ENCODE measurements around the gene ARHGEF33. TPM values are rescaled to one million over a fixed set of nuclear protein-coding genes. Genes with fewer than 3 reads are reported as not detected.

The ARHGEF33 gene
- 0.03 TPM in 1 of 2 replicates, not detected in the other for total RNA-seq (2014; rRNA removed; shearing (Covaris generic))

DNA sequence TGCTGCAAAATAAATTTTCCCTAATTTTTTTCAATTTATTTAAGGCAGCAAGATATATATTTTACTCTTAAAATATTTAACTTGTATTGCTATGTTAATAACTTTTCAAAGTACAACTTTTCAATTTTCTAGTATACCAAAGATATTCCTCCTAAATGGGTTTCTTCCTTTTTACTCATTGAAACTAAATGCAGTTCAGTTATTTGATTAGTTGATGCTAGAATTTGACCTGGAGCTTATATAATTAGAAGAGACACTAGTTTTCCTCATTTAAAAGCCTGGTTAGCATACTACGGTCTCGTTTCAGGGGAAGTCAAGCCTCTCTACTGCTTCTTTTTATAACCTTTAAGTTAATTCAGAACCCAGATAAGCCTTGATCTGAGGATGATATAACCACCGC, at the start of gene ARHGEF33:
ARHGEF33 (plus strand) TSS at position 301 of the 400 bp plus-strand sequence. CDS start 29,573 bp downstream, outside the sequence.
- no peak for DNase-seq (ENCODE audit: low read depth)

DNA sequence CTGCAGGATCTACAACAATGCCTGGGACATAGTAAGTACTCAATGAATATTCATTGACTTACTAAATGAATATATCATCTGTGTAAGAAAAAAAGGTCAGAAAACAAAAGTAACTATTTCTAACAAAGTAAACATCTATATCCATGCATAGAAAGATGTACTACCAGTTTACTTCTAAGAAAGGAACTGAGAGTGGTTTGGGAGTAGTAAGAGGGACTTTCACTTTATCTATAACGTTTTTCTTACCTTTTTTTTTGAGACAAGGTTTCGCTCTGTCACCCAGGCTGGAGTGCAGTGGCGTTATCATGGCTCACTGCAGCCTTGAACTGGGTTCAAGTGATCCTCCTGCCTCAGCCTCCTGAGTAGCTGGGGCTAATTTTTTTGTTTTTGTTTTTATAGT, 39.6 kb upstream of the ARHGEF33 start:
- DNase-seq (ENCODE audit: low read depth), result no peak

DNA sequence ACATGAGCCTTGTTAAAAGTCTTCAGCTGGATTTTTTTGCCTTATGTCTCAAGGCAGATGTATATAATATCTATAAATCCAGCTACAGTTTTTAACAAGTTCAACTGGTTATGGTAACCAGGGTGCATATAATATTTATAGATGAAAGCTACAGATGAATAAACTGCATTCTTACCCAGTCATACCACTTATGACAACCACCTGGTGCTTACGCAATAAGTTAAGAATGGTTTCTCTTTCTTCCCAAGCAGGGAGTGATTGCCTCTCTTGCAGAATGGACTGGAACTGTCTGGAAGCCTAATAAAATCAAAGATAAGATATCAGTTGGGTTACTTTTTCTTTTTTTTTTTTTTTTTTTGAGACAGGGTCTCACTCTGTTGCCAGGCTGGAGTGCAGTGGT, 33.5 kb upstream of the ARHGEF33 start:
- DNase-seq (ENCODE audit: low read depth), result no peak

DNA sequence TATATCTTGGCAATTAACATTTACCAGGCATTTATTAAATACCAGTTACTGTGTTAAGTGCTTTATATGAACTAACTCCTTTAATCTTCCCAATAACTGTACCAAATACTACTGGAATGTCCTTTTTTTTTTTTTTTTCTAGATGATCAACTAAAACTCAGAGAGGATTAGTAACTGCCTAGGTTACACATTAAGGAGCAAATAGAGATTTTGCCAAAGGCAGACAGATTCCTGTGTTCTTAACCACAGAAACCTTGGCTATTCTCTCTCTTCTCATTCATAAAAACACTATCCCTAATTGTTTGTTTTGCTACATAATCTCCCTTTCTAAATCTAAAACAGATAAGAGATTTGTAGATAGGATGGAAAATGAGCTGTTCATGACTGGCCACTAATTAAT, 27.2 kb upstream of the ARHGEF33 start:
- DNase-seq (ENCODE audit: low read depth), result no peak

DNA sequence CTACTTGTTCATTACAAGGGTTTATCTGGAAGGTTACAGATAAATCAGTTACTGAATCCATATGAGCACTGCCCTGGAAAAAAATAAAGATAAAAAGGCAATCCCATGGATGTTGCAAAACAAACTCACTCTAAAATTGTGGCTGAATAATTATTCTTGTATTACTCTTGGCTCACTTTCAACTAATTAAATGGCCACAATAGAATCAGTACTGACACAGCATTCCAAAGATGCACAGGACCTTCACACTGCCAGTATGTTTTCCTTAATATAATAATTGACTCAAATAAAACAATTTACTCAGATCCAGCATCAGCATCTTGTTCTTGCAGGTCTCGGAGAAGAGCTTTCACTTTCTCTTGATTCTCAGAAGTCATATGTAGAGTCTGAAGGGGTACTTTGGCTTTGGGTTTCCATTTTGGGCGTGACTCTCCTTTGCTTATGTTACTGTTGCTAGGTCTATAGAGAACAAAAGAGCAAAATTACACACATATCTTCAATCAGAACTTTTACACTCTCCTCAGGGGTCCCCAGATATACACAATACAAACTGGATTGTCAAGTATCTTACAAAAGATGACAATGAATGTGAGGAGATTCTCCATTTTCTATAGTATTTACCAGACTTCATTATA, 26.5 kb upstream of the ARHGEF33 start:
- no peak for DNase-seq (ENCODE audit: low read depth)

DNA sequence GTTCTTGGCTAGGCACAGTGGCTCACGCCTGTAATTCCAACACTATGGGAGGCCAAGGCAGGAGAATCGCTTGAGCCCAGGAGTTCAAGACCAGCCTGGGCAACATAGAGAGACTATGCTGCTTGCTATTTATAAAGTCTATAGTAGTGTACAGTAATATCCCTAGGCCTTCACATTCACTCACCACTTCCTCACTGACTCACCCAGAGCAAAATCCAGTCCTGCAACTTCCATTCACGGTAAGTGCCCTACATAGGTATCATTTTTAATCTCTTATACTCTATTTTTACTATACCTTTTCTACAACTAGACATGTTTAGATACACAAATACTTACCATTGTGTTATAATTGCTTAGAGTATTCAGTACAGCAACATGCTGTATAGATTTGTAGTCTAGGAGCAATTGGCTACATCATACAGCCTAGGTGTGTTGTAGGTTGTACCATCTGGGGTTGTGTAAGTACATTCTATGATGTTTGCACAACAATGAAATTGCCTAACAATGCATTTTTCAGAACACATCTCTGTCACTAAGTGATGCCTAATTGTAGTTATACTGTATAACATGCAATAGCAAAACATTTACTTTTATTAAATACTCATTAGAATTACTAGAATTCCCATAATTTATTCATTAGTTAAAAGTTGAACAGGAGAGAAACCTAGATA, 22.8 kb upstream of the ARHGEF33 start:
- no peak for DNase-seq (ENCODE audit: low read depth)

DNA sequence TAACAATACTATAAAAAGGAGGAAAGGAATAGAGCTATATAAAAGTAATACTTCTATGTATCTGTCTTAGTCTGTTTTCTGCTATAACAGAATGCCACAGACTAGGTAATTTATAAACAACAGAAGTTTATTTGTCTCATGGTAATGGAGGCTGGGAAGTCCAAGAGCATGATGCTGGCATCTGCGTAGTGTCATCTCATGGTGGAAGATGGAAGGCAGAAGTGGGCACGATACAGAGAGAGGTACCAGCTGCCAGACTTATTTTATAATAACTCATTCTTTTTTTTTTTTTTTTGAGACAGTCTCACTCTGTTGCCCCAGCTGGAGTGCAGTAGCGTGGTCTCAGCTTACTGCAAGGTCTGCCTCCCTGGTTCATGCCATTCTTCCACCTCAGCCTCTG, 18.2 kb upstream of the ARHGEF33 start:
- no peak for DNase-seq (ENCODE audit: low read depth)

DNA sequence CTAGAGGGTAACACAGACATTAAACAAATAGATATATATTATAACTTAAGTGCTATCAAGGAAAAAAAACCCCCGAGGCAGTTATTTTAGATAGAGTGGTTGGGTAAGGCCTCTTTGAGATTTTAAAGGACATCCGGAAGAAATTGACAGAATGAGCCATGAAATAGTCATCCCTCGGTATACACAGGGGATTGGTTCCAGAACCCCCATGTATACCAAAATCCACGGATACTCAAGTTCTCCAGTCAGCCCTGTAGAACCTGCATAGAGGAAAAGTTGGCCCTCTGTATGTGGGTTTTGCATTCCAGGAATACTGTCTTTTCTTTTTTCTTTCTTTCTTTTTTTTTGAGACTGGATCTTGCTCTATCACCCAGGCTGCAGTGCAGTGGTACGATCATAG, 15.9 kb upstream of the ARHGEF33 start:
- no peak for DNase-seq (ENCODE audit: low read depth)

DNA sequence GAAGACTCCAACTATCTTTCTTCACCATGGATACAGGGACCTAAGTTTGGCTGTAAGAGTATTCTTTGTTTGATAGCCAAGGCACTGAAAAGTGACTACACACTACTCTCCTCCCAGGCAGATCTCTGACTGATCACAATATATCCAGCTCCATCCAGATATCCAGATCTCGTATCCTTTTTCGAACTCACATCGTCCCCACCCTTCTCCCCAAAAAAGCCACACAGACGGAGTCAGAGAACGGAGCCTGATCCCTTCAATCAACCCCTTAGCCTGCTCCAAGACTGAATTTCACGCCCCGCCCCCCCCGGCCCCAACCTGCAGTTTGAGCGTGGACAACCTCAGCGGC, 14.5 kb upstream of the ARHGEF33 start:
- no peak for DNase-seq (ENCODE audit: low read depth)

DNA sequence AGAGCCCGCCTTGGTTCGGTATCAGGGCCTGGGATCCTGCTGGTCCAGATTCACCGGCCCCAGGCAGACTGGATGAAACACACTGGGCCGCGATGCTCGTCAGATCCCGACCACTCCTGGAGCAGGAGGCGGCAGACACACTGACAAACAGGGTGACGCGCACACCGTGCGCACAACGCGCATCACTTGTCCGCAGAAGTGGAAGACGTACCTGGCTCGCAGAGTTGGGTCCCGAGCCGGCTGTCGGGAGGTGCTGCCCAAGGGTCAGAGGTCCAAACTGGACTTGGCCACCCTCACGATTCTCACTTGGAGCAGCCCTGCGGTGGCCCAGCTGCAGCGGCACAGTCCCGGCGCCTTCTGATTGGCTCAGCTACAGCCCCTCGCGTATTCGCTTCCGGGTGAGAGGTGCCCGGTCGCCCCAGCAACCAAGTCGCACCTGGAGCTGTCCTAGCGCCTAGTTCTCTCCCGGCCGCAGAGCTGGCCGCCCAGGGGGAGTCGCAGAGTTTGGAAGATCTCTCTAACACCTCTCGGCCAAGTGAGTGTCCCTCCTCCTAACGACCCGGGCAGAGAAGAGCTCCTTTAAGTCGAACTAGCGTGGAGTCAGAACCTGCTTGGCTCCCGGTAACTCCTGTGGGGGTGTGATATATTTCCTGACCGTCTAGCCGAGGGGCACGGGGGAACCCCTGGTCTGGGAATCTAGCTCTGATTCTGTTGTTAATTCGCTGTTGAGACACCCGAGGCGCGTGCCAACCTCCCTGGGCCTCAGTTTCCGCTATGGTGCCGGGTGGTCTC, 13.9 kb upstream of the ARHGEF33 start, which contains the start of the genes DHX57 and MORN2:
DHX57 (minus strand) TSS at position 359 of the 792 bp plus-strand sequence. CDS start 7,529 bp downstream, outside the sequence.
MORN2 (plus strand) TSS at position 401 of the 792 bp plus-strand sequence.
- DNase-seq (ENCODE audit: low read depth), result peak; percentile 89

DNA sequence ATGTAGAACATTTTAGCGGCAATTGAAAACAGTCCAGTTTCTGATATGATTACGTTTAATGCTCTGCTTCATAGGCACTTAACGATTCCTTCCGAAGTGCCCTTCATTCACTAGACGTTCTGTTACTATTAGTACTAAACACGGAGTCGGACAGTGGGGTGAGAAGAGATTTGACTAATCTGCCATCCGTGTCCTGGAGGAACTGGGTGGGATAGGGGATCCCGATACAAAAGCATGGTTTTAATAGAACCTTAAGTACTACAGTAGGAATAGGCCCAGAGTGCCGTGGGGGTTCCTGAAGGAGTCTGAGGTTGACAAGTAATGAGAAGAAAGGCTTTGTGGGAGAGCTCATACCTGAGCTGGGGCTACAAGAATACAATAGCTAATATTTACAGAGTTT, 13.3 kb upstream of the ARHGEF33 start:
- DNase-seq (ENCODE audit: low read depth), result no peak

DNA sequence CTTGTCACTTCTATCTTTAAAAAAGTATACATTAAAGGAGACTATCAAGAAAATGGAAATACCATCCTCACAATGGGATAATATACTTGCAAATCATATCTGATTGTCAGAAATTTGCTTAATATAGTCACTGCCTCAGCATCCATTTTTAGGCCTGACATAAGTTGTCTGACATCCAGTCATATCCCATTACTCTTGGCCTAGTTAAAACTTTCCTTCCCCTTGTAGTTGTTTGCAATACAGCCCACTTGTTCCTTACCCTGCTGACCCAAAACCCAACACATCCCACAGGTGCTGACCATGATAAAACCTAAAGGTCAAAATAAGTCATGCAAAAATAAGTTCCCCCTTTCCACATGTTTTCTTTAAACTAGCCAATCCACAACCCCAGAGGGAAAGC, 3.6 kb upstream of the ARHGEF33 start:
- no peak for DNase-seq (ENCODE audit: low read depth)

DNA sequence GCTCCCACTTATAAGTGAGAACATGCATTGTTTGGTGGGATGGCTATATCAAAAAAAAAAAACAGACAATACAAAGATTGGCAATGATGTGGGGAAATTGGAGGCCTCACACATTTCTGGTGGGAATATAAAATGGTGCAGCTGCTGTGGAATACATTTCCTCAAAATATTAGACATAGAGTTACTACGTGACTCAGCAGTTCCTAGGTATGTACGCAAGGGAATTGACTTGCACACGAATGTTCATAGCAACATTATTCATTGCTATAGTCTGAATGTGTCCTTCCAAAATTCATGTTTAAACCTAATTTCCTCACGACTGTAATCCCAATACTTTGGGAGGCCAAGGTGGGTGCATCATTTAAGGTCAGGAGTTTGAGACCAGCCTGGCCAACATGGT, 2.3 kb upstream of the ARHGEF33 start:
- no peak for DNase-seq (ENCODE audit: low read depth)

DNA sequence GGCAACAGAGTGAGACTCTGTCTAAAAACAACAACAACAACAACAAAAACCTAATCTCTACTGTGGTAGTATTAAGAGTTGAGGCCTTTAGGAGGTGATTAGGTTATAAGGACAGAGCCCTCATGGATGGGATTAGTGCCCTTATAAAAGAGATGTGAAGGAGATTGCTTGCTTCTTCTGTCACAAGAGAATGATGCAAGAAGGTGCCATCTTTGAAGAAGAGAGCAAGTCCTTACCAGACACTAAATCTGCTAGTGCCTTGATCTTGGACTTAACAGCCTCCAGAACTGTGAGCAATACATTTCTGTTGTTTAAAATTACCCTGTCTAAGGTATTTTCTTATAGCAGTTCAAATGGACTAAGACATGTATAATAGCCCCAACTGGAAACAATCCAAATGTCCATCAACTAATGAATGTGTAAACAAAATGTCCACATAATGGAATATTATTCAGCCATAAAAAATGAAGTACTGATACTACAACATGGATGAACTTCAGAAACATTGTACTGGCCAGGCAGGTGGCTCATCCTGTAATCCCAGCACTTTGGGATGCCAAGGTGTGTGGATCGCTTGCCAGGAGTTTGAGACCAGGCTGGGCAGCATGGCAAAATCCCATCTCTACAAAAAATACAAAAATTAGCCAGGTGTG, 1.6 kb upstream of the ARHGEF33 start:
- DNase-seq (ENCODE audit: low read depth), result no peak

DNA sequence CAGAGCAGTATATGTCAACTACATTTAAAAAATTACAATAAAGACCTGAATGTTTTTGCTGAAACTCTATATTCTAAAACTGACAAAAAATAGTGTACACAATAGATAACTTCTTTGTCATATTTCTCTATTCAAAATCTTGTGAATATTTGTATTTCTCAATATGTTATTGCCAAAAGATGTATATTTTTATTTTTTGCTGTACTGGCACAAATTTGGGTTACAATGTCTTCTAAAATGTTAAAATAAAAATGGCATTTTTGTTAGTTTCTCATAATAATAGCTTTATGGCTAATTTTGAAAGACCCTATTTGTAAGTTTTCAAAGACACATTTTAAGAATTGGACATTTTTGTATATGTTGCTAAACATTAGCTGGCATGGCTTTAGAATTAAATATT, 630 bp upstream of the ARHGEF33 start:
- no peak for DNase-seq (ENCODE audit: low read depth)

DNA sequence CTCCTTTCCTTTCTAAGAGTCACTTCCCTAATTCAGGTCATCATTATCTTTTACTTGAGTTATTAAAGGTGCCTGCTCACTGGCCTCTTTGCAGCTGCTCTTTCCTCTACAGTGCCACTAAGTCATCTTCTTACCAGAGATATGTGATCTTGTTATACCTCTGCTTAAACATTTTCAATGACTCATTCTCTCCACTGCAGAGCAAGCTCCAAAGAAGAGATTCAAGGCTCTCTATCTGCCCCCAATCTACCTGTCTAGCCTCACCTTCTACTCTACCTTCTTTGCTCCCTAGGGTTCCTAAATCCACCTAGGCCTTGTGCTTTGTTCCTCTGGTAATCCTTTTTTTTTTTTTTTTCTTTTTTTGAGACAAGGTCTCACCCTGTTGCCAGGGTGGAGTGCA, 3.1 kb downstream of the ARHGEF33 start:
- DNase-seq (ENCODE audit: low read depth), result no peak

DNA sequence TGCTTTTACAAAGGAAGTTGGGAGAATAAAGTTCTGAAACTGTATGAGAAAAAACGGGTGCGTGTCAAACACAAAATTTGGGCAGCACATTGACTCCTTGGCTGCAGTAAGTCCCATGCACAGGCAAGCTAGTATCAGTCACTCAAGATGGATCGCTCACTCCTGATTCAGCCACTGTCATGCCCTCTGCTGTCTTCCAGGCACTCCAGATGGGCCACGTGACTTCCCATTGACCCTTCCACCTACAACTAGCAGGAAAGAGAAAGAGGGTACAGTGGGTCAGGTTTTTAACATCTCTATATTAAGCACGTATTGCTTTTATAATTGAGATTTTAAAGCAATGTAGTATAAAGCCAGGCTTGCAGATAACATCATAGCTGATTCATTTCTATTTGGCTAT, 8.6 kb downstream of the ARHGEF33 start:
- peak; percentile 16 for DNase-seq (ENCODE audit: low read depth)

DNA sequence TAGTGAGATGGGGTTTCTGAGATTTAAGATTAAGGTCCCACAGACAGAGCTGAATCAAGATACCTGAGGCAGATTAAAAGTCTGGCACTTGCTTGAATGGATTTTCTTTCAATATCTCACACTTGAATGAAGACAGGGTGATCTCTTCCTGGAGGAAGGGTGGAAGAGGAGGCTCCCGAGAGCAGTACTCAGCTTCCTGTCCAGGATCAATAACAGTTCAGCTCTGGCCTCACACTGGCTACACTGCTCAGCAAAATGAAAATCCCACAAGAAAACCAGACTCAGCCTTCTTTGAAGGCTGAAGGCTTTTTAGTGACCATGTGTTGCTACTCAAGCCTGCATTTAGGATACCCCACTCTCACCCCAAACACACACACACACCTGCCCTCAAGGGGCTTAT, 11.1 kb downstream of the ARHGEF33 start:
- DNase-seq (ENCODE audit: low read depth), result no peak

DNA sequence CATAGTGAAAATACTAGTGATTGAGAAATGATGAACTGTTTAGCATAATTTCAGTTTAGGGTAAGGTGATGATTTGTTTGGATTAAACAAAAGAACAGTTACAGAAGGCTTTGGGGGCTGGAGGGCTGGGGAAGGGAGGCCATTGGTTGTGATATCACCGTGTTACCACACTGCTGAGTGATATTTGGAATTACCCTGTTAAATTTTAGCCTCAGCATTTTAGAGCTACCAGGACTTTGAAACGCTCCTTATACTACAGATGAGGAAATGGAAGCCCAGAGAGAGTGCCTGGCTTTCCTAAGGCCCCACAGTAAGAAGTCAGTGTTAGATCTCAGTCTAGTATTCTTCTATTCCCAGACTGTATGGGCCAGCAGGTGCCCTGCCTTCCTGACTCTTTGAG, 15.6 kb downstream of the ARHGEF33 start:
- no peak for DNase-seq (ENCODE audit: low read depth)

DNA sequence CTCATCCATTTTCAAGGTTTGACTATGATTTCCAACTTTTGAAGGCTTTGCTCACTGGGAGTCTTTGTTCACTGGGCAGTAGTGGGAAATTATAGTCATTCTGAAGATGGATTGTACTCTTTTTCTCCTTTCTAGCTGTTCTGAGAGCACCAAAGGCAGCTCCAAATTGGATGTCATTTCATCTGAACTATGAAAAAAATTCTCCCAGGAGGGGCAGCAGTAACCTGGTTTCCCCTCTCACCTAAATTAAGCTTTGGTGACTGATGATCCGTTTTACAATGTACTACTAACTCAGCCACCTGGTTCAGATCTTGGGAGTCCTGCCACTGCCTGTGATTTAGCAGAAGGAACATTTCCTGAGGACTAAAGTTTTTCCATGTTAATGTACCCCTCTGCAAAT, 17.6 kb downstream of the ARHGEF33 start:
- DNase-seq (ENCODE audit: low read depth), result no peak

DNA sequence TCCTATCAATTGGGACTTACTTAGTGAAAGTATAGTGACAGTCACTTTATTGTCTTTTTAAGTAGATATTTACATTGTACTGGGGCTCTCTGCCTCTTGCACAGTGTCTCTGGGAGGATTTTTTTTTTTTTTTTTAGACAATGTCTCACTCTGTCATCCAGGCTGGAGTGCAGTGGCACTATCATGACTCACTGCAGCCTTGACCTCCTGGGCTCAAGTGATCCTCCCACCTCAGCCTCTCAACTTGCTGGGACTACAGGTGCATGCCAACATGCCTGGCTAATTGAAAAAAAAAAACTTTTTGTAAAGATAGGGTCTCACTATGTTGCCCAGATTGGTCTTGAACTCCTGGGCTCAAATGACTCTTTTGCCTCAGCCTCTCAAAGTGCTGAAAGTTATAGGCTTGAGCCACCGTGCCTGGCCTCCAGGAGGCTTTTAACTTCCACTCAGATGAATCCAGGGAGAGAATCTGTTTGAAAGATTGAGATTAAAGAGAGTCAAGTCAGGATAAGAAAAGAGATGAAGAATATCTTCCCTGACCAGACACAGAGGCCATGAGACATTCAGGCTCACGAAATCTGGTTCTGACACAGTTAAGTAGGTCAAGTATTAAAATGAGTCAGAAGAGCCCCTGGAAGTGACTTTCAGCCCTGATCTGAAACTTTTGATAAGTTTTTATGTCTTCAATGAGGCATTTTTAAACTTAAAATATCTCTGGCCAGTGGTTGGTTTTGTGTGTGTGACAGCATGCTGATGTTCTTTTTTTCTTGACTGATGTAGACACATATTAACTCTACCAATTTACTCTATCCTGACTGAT, 18.3 kb downstream of the ARHGEF33 start:
- peak; percentile 15 for DNase-seq (ENCODE audit: low read depth)

Data from Daoy (cell line).